ENCODE results near the gene NPW.
"Not testable (repeated sequence)": the region's sequence is repeated elsewhere in the genome, so short reads cannot be mapped to it uniquely, and the experiment has no call there.

Gene NPW

DNA sequence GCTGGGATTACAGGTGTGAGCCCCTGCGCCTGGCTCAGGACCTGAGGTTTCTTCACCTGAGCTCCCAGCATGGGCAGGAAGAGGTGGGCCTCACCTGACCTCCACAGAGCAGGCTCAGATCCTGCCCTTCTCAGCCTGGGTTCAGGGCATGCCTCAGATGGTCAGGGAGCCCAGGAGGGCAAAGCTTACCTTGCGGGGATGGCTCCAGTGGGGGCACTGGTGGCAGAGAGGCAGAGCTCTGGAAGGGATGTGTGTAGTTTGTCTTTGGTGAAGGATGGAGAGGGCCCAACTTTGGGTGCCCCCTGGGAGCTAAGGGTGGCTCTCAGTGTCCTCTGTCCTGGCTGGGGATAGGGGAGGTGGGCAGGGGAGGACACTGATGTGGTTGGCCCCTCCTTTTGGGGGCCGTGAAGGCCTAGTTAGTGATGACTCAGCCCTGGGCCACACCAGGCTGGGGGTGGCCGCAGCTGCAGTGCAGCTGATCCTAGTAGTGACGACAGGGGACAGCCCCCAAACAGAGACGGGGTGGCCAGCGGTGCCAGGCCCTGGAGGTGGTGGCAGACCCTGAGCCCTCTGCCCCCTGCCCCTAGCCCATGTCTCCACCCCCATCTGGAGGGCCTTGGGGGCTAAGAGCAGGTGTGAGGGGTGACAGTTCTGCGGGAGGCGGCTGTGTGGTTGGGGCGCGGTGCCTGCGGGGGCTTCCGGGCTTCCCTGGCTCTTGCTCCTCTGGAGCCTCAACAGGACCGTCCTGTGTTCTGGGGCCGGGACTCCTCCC is 12.9 kb downstream of the NPW start:
- peak overlapping the region; percentile 43 for H3K23ac ChIP-seq (ENCODE audit: low read depth, low read length, poor library complexity)
- peak overlapping the region; percentile 21 for H3K9ac ChIP-seq (ENCODE audit: low read depth, low read length, poor library complexity)
- H3K27me3 ChIP-seq (ENCODE audit: control insufficient read depth in 3 of 3, insufficient read depth in 3 of 3, low read depth in 1 of 3, low read length in 3 of 3), result peaks cover 1 to 15% (median 9%) of the 10 kb centered on the region in 3 experiments
- no peak overlapping the region for H4K8ac ChIP-seq (ENCODE audit: low read depth, low read length)
- H3K27ac ChIP-seq (replicated peaks; ENCODE audit: low read length), result no peak overlapping the region
- H3K9me3 ChIP-seq (replicated peaks in 1 of 2; ENCODE audit: control insufficient read depth in 2 of 2, insufficient read depth in 1 of 2, low read depth in 1 of 2, low read length in 2 of 2), result peaks cover 2 to 5% of the 10 kb centered on the region in 2 donors
- no peak overlapping the region for H4K91ac ChIP-seq (ENCODE audit: low read depth, low read length, poor library complexity)
- H3K4me1 ChIP-seq (ENCODE audit: control insufficient read depth in 2 of 2, insufficient read depth in 1 of 2, low read depth in 1 of 2, low read length in 2 of 2), result peaks cover 9 to 21% of the 10 kb centered on the region in 2 donors
- no peaks in the 10 kb centered on the region for H3K36me3 ChIP-seq (replicated peaks in 1 of 2; ENCODE audit: control insufficient read depth in 2 of 2, insufficient read depth in 2 of 2, low read length in 2 of 2)
- H3K4ac ChIP-seq (ENCODE audit: low read length), result no peak overlapping the region
- no peak overlapping the region for H3K4me3 ChIP-seq (ENCODE audit: low read length in 2 of 2)
- peak overlapping the region; percentile 22 for H2BK12ac ChIP-seq (ENCODE audit: low read length)
- peaks cover 7% of the 10 kb centered on the region for H3K79me1 ChIP-seq (ENCODE audit: low read depth, low read length)
- H3K4me2 ChIP-seq (ENCODE audit: insufficient read depth, low read length, poor library complexity, severe bottlenecking), result no peak overlapping the region
- no peak overlapping the region for H2AFZ ChIP-seq (ENCODE audit: low read length)
- WGBS, 2 donors (ENCODE audit: extremely low coverage in 2 of 2, insufficient read length in 2 of 2, insufficient replicate concordance in 1 of 2), result no CpG with 5 or more reads among the region's 15 CpGs
- no peak overlapping the region for H2BK5ac ChIP-seq (ENCODE audit: low read length)
- no peak for DNase-seq (ENCODE audit: low spot score)
- H2BK15ac ChIP-seq (ENCODE audit: low read length), result peak overlapping the region; percentile 81
- no peak overlapping the region for H3K14ac ChIP-seq (ENCODE audit: low read length)
- peak overlapping the region; percentile 57 for H3K18ac ChIP-seq (ENCODE audit: low read length)
- peak overlapping the region; percentile 10 for H2AK5ac ChIP-seq (ENCODE audit: low read depth, low read length)
- no peak overlapping the region for H2BK120ac ChIP-seq (ENCODE audit: low read depth, low read length)

DNA sequence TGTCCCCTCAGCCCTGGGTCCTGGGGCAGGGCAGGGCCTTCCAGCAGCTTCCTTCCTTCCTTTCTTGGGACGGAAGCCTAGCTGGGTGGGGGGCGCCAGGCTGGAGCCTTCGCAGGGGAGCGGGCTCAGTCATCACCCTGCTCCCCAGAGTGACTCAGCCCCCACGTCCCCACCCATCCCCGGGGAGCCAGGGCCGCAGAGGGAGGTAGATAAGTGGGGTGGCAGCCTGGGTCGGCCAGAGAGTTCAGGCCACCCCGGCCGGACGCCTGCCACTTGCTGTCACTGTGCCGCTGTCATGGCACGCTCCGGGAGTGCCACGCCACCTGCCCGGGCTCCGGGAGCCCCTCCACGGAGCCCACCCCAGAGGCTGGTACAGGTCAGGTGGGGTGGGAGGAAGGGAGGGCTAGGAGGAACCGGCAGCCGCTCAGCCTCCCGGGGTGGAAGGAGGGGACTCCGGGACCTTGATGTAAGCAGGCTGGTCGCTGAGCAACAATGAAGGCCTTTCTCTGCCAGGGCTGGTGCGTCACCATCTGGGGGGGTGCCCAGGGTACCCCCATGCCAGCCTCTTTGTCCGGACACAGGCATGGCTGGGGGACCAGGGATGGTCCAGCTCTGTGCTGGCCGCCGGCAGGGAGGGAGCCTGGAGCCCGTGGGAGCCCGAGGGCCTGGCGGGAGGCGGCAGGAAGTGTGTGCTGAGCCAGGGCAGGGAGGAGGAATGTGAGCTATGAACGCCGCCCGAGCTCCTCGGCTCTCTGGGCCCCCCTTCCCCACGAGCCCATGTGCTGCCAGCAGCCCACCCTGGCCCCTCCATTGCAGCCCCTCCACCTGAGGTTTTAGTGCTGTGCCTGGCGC is 13.7 kb downstream of the NPW start:
- WGBS, 2 donors (ENCODE audit: extremely low coverage in 2 of 2, insufficient read length in 2 of 2, insufficient replicate concordance in 1 of 2), result no CpG with 5 or more reads among the region's 37 CpGs
- H2BK12ac ChIP-seq (ENCODE audit: low read length), result peak overlapping the region; percentile 84
- H3K4ac ChIP-seq (ENCODE audit: low read length), result no peak overlapping the region
- peaks cover 7% of the 10 kb centered on the region for H3K79me1 ChIP-seq (ENCODE audit: low read depth, low read length)
- no peak overlapping the region for H2BK120ac ChIP-seq (ENCODE audit: low read depth, low read length)
- peak overlapping the region; percentile 60 for H3K9ac ChIP-seq (ENCODE audit: low read depth, low read length, poor library complexity)
- no peak overlapping the region for H2BK15ac ChIP-seq (ENCODE audit: low read length)
- no peak for DNase-seq (ENCODE audit: low spot score)
- H2AFZ ChIP-seq (ENCODE audit: low read length), result peak overlapping the region; percentile 90
- H3K36me3 ChIP-seq (replicated peaks in 1 of 2; ENCODE audit: control insufficient read depth in 2 of 2, insufficient read depth in 2 of 2, low read length in 2 of 2), result no peaks in the 10 kb centered on the region
- H3K27ac ChIP-seq (replicated peaks; ENCODE audit: low read length), result no peak overlapping the region
- H2BK5ac ChIP-seq (ENCODE audit: low read length), result peak overlapping the region; percentile 82
- H2AK5ac ChIP-seq (ENCODE audit: low read depth, low read length), result peak overlapping the region; percentile 74
- H4K8ac ChIP-seq (ENCODE audit: low read depth, low read length), result no peak overlapping the region
- peak overlapping the region; percentile 17 for H3K14ac ChIP-seq (ENCODE audit: low read length)
- peak overlapping the region; percentile 64 for H3K18ac ChIP-seq (ENCODE audit: low read length)
- peaks cover 0 to 7% (median under 1%) of the 10 kb centered on the region in 3 experiments for H3K27me3 ChIP-seq (ENCODE audit: control insufficient read depth in 3 of 3, insufficient read depth in 3 of 3, low read depth in 1 of 3, low read length in 3 of 3)
- peaks cover 0 to under 1% of the 10 kb centered on the region in 2 donors for H3K9me3 ChIP-seq (replicated peaks in 1 of 2; ENCODE audit: control insufficient read depth in 2 of 2, insufficient read depth in 1 of 2, low read depth in 1 of 2, low read length in 2 of 2)
- peak overlapping the region; percentile 93 for H3K23ac ChIP-seq (ENCODE audit: low read depth, low read length, poor library complexity)
- H4K91ac ChIP-seq (ENCODE audit: low read depth, low read length, poor library complexity), result no peak overlapping the region
- peaks cover 7 to 22% of the 10 kb centered on the region in 2 donors for H3K4me1 ChIP-seq (ENCODE audit: control insufficient read depth in 2 of 2, insufficient read depth in 1 of 2, low read depth in 1 of 2, low read length in 2 of 2)
- H3K4me2 ChIP-seq (ENCODE audit: insufficient read depth, low read length, poor library complexity, severe bottlenecking), result no peak overlapping the region
- H3K4me3 ChIP-seq (ENCODE audit: low read length in 2 of 2), result no peak overlapping the region

DNA sequence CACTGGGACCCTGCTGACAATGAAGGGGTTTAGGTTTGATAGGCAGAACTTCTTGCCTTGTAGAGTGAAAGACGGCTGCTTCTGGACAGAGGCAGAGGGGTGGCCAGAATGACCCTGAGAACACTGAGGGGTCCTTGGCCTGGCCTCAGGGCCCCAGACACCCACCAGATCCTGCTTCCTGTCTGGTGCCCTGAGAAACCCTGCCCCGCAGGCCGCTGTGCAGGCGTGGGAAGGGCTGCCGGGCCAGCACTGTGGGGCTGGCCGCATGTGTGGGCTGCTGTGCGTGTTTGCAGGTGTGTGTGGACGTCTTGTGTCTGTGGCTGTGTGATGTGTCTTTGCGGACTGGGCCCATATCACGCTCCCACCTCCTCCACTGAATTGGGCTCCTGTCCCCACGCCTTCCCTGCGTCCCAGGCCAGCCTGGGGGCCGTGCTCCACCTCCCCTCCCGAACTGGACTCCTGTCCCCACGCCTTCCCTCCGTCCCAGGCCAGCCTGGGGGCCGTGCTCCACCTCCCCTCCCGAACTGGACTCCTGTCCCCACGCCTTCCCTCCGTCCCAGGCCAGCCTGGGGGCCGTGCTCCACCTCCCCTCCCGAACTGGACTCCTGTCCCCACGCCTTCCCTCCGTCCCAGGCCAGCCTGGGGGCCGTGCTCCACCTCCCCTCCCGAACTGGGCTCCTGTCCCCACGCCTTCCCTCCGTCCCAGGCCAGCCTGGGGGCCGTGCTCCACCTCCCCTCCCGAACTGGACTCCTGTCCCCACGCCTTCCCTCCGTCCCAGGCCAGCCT is 14.5 kb downstream of the NPW start:
- not testable (repeated sequence) for H3K27ac ChIP-seq (replicated peaks; ENCODE audit: low read length); H3K36me3 ChIP-seq (replicated peaks in 1 of 2; ENCODE audit: control insufficient read depth in 2 of 2, insufficient read depth in 2 of 2, low read length in 2 of 2); H3K79me1 ChIP-seq (ENCODE audit: low read depth, low read length); H3K9ac ChIP-seq (ENCODE audit: low read depth, low read length, poor library complexity); DNase-seq (ENCODE audit: low spot score); H2BK12ac ChIP-seq (ENCODE audit: low read length); H2AK5ac ChIP-seq (ENCODE audit: low read depth, low read length); H4K91ac ChIP-seq (ENCODE audit: low read depth, low read length, poor library complexity); H3K4ac ChIP-seq (ENCODE audit: low read length); H3K14ac ChIP-seq (ENCODE audit: low read length); H3K9me3 ChIP-seq (replicated peaks in 1 of 2; ENCODE audit: control insufficient read depth in 2 of 2, insufficient read depth in 1 of 2, low read depth in 1 of 2, low read length in 2 of 2); H3K4me2 ChIP-seq (ENCODE audit: insufficient read depth, low read length, poor library complexity, severe bottlenecking); H3K27me3 ChIP-seq (ENCODE audit: control insufficient read depth in 3 of 3, insufficient read depth in 3 of 3, low read depth in 1 of 3, low read length in 3 of 3); H3K4me3 ChIP-seq (ENCODE audit: low read length in 2 of 2); H2BK120ac ChIP-seq (ENCODE audit: low read depth, low read length); H2BK15ac ChIP-seq (ENCODE audit: low read length); H4K8ac ChIP-seq (ENCODE audit: low read depth, low read length)
- Histone ChIP-seq H3K4me1 (ENCODE audit: control insufficient read depth in 2 of 2, insufficient read depth in 1 of 2, low read depth in 1 of 2, low read length in 2 of 2) (peaks cover 7 to 26% of the 10 kb centered on the region in 2 donors), H2BK5ac (ENCODE audit: low read length) (peak overlapping the region; percentile 82), H3K18ac (ENCODE audit: low read length) (peak overlapping the region; percentile 71), H2AFZ (ENCODE audit: low read length) (peak overlapping the region; percentile 90), H3K23ac (ENCODE audit: low read depth, low read length, poor library complexity) (peak overlapping the region; percentile 93)
- WGBS, 2 donors (ENCODE audit: extremely low coverage in 2 of 2, insufficient read length in 2 of 2, insufficient replicate concordance in 1 of 2), result no CpG with 5 or more reads among the region's 32 CpGs
